Ascending aorta (tissue), 2 donors: Measurements from ENCODE around the gene GOLGA5. TPM values are rescaled to one million over a fixed set of nuclear protein-coding genes. Genes with fewer than 3 reads are reported as not detected.

ENCODE experiments used
- DNase-seq, 2 donors: peaks; one replicate each; pipeline ENCODE4 v3.0.0-alpha.2; 2019; ENCODE audit warnings: low spot score in 2 of 2
- H3K27ac ChIP-seq, 2 donors: fragments of 200-600 bp; sonication (generic); one replicate each; pipeline ENCODE4 v1.5.1; 2016 to 2017; ENCODE audit warnings: mild to moderate bottlenecking in 1 of 2
- H3K27me3 ChIP-seq: fragments of 200-600 bp; sonication (generic); one replicate; pipeline ENCODE4 v1.5.1; 2017
- H3K36me3 ChIP-seq, 2 donors: fragments of 200-600 bp; sonication (generic); one replicate each; pipeline ENCODE4 v1.5.1; 2016
- H3K4me1 ChIP-seq, 2 donors: fragments of 200-600 bp; sonication (generic); one replicate each; pipeline ENCODE4 v1.5.1; 2016 to 2017; ENCODE audit warnings: mild to moderate bottlenecking in 1 of 2
- H3K4me3 ChIP-seq, 2 donors: fragments of 200-600 bp; sonication (generic); one replicate each; pipeline ENCODE4 v1.5.1; 2016 to 2017; ENCODE audit warnings: mild to moderate bottlenecking in 1 of 2
- H3K9me3 ChIP-seq, 2 donors: fragments of 200-600 bp; sonication (generic); one replicate each; pipeline ENCODE4 v1.5.1; 2016
- intact Hi-C: fragments of 100-400 bp; cut with DNase I; formaldehyde crosslinking; loops from one replicate; pipeline ENCODE4 v1.15.1; 2023
- total RNA-seq: library from RNA; depleted of rRNA; stranded (reverse); fragments of >200 nt; gene quantifications from one replicate; pipeline ENCODE4 v1.1.0, GENCODE V29; 2016
- TF ChIP-seq, protein P1 (sequence below), 3 experiments: fragments of 200-600 bp in 2 of 3; fragments of 450-650 bp in 1 of 3; sonication (generic) in 2 of 3; IDR thresholded peaks; one replicate each; pipeline ENCODE4 v1.5.1; 2016 to 2019; ENCODE audit warnings: antibody characterized with exemption in 3 of 3, mild to moderate bottlenecking in 1 of 3, moderate library complexity in 1 of 3

The GOLGA5 gene
- total RNA-seq, 1 donor from 2014 or later, result 26.3 TPM

DNA sequence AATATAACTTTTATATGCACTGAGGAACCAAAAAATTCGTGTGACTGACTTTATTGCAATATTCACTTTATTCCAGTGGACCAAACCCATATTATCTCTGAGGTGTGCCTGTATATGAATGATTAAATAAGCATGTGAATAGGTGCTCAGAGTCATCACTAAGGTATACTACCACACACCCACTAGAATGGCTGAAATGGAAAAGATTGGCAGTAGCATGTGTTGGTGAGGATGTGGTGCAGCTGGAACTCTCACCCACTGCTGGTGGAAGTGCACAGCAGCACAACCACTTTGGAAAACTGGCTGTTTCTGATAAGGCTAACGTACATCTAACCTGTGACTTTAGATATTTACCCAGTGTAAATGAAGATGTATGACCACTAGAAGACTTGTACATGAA lies 36.8 kb downstream of the GOLGA5 start:
- intact Hi-C loops, result no loop called here
- H3K36me3 ChIP-seq, result peaks cover 69 to 89% of the 10 kb centered on the region in 2 donors

DNA sequence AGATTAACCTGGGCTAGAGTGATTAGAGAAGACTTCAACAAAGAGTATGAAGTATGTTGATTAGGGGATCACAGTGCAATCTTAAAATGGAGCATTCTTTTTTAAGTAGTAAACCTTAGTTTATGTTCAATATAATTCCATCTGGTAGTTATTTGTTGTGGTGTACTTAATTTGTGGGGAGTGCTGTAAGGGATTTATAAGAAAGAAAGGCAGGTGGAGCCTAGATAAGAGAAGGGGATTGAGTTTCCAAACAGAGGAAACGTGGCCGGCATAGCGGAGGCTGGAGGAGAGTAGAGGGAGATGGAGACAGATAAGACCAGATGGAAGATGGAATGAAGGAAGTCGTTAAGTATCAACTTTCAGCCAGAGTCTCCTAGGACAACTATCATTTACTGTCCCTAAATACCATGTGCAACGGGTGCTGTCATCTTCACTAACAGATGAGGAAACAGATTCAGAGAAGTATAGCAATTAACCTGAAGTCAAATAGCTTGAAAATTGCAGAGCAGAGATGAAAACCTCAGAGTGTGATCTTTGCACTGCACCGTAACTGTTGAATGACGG lies 38.1 kb downstream of the GOLGA5 start:
- no peaks in the 10 kb centered on the region for H3K27me3 ChIP-seq
- peaks cover 73 to 95% of the 10 kb centered on the region in 2 donors for H3K36me3 ChIP-seq
- DNase-seq, result no peak
- no peaks in the 10 kb centered on the region for H3K9me3 ChIP-seq
- H3K4me1 ChIP-seq, result no peaks in the 10 kb centered on the region
- intact Hi-C loops, result no loop called here
- TF ChIP-seq, protein P1, sequence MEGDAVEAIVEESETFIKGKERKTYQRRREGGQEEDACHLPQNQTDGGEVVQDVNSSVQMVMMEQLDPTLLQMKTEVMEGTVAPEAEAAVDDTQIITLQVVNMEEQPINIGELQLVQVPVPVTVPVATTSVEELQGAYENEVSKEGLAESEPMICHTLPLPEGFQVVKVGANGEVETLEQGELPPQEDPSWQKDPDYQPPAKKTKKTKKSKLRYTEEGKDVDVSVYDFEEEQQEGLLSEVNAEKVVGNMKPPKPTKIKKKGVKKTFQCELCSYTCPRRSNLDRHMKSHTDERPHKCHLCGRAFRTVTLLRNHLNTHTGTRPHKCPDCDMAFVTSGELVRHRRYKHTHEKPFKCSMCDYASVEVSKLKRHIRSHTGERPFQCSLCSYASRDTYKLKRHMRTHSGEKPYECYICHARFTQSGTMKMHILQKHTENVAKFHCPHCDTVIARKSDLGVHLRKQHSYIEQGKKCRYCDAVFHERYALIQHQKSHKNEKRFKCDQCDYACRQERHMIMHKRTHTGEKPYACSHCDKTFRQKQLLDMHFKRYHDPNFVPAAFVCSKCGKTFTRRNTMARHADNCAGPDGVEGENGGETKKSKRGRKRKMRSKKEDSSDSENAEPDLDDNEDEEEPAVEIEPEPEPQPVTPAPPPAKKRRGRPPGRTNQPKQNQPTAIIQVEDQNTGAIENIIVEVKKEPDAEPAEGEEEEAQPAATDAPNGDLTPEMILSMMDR (IDR thresholded peaks at IDR 0.05), result no peak
- no peak overlapping the region for H3K4me3 ChIP-seq
- no peak overlapping the region for H3K27ac ChIP-seq

More for the DNA sequence above, 36.8 kb downstream of the GOLGA5 start:
- TF ChIP-seq, protein P1 (IDR thresholded peaks at IDR 0.05), result no peak
- H3K4me1 ChIP-seq, result no peaks in the 10 kb centered on the region
- no peak for DNase-seq
- H3K27me3 ChIP-seq, result no peaks in the 10 kb centered on the region
- H3K27ac ChIP-seq, result no peak overlapping the region
- H3K4me3 ChIP-seq, result no peak overlapping the region
- H3K9me3 ChIP-seq, result no peaks in the 10 kb centered on the region

DNA sequence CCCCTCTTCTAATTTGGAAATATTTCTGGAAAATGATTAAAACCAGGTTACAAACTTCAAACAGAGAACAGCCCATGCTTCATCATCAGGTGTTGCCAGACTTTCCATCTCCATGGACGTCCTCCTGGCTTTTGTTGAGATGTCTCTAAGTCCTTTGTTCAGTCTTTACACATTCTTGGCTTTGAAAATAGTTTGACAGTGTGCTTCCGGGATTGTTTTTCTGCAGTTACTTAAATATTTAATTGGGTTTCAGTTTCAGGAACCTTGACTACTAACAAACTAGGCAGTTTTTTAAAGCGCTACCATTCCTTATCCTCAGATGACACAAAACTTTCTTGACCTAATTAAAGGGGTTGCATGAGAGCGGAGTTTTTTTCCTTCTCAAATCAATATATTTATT lies 47.8 kb downstream of the GOLGA5 start:
- Histone ChIP-seq H3K4me1 (no peaks in the 10 kb centered on the region), H3K27ac (no peak overlapping the region), H3K9me3 (no peaks in the 10 kb centered on the region), H3K36me3 (peaks cover 39 to 52% of the 10 kb centered on the region in 2 donors), H3K4me3 (no peak overlapping the region), H3K27me3 (no peaks in the 10 kb centered on the region)
- no peak for DNase-seq
- TF ChIP-seq, protein P1 (IDR thresholded peaks at IDR 0.05), result no peak
- intact Hi-C loops, result no loop called here

DNA sequence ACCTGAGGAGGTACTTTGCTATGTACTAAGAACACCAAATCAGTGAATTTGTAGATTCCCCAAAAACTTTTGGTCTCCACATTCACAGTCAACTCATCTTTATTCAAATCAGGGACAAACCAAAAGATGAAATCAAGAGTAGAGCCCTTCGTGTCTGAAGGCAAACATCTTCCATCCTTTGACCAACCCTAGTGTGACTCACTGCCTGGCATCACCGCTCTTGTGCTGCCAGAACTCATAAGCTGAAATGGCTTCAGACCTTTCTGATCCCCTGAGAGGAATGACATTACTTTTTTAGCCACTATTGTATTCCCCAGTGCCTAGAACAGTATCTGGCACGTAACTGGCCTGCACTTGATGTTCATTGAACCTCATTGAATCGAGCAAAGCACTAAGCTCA lies 50.1 kb downstream of the GOLGA5 start:
- no peak overlapping the region for H3K4me3 ChIP-seq
- TF ChIP-seq, protein P1 (IDR thresholded peaks at IDR 0.05), result no peak
- no peaks in the 10 kb centered on the region for H3K9me3 ChIP-seq
- peaks cover 18 to 29% of the 10 kb centered on the region in 2 donors for H3K36me3 ChIP-seq
- DNase-seq, result no peak
- H3K27ac ChIP-seq, result no peak overlapping the region
- no peaks in the 10 kb centered on the region for H3K27me3 ChIP-seq
- no peaks in the 10 kb centered on the region for H3K4me1 ChIP-seq
- intact Hi-C loops, result no loop called here

DNA sequence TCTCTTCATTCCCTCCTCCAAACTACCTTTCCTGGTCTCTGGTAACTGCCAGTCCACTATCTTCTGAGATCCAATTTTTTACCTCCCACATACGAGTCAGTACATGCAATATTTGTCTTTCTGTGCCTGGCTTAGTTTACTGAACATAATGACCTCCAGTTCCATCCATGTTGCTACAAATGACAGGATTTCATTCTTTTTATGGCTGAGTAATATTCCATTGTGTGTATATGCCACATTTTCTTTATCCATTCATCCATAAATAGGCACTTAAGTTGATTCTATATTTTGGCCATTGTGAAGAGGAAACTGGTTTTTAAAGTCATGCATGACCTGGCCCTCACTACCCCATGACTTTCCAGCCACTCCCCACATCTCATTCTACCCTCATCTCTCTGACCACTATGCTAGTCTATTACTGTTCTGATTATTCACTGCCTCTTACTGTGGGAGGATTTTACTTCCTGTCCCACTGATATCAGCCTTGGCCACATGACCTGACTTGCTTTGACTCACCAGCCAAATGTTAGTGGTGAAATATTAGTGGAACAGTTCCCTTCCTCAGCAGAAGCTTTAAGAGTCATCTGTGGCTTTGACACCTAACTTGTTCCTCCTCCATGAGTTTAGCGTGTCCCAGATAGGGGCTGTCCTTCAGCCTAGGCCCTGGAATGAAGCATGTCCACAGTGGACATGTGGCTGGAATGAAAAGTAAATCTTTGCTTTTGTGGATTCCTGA lies 52.2 kb downstream of the GOLGA5 start:
- intact Hi-C loops, result no loop called here

More for the DNA sequence above, 52.2 kb downstream of the GOLGA5 start:
- no peak for DNase-seq
- no peak overlapping the region for H3K4me3 ChIP-seq
- no peaks in the 10 kb centered on the region for H3K4me1 ChIP-seq
- H3K27me3 ChIP-seq, result no peaks in the 10 kb centered on the region
- H3K27ac ChIP-seq, result no peak overlapping the region
- peaks cover 7 to 8% of the 10 kb centered on the region in 2 donors for H3K36me3 ChIP-seq
- no peaks in the 10 kb centered on the region for H3K9me3 ChIP-seq
- TF ChIP-seq, protein P1 (IDR thresholded peaks at IDR 0.05), result no peak
